GM12872 (cell line): ENCODE data around the gene KAZALD1.

Experiments used
- TF ChIP-seq, protein P1 (sequence below): IDR thresholded peaks from 3 replicates; pipeline ENCODE4 v1.5.1; 2011; ENCODE audit warnings: low read depth, mild to moderate bottlenecking, low read length, moderate library complexity; ENCODE audit not compliant: insufficient read depth

KAZALD1 gene

DNA sequence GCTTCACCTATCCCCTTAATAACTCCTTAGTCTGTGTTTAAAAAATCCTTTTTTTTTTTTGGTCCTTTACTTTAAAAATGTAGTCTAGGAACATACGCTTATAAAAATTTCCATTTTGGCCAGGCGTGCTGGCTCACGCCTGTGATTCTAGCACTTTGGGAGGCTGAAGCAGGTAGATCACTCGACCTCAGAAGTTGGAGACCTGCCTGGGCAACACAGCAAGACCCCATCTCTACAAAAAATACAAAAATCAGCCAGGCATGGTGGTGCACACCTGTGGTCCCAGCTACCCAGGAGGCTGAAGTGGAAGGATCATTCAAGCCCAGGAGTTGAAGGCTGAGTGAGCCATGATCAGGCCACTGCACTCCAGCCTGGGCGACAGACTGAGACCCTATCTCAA lies 14.8 kb downstream of the KAZALD1 start:
- TF ChIP-seq, protein P1, sequence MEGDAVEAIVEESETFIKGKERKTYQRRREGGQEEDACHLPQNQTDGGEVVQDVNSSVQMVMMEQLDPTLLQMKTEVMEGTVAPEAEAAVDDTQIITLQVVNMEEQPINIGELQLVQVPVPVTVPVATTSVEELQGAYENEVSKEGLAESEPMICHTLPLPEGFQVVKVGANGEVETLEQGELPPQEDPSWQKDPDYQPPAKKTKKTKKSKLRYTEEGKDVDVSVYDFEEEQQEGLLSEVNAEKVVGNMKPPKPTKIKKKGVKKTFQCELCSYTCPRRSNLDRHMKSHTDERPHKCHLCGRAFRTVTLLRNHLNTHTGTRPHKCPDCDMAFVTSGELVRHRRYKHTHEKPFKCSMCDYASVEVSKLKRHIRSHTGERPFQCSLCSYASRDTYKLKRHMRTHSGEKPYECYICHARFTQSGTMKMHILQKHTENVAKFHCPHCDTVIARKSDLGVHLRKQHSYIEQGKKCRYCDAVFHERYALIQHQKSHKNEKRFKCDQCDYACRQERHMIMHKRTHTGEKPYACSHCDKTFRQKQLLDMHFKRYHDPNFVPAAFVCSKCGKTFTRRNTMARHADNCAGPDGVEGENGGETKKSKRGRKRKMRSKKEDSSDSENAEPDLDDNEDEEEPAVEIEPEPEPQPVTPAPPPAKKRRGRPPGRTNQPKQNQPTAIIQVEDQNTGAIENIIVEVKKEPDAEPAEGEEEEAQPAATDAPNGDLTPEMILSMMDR = no peak

DNA sequence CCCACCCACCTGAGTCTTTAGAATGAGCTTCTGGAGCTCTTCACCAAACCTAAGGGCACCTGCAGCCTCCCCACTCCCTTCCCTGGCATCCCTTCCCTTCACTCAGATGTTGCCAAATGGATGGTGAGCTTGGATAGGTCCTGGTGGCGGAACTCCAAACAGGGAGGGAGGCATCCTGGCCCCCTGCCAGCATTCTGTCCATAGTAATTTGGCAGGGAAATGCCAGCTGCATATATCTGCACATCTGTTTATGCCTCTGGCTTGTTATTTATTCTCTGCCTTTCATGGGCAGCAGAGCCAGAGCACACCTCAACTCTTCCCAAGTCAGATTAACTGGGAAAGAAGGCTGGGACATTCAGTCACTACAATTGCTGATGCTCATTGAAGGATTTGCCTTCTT lies 18.1 kb downstream of the KAZALD1 start:
- TF ChIP-seq, protein P1 = no peak

DNA sequence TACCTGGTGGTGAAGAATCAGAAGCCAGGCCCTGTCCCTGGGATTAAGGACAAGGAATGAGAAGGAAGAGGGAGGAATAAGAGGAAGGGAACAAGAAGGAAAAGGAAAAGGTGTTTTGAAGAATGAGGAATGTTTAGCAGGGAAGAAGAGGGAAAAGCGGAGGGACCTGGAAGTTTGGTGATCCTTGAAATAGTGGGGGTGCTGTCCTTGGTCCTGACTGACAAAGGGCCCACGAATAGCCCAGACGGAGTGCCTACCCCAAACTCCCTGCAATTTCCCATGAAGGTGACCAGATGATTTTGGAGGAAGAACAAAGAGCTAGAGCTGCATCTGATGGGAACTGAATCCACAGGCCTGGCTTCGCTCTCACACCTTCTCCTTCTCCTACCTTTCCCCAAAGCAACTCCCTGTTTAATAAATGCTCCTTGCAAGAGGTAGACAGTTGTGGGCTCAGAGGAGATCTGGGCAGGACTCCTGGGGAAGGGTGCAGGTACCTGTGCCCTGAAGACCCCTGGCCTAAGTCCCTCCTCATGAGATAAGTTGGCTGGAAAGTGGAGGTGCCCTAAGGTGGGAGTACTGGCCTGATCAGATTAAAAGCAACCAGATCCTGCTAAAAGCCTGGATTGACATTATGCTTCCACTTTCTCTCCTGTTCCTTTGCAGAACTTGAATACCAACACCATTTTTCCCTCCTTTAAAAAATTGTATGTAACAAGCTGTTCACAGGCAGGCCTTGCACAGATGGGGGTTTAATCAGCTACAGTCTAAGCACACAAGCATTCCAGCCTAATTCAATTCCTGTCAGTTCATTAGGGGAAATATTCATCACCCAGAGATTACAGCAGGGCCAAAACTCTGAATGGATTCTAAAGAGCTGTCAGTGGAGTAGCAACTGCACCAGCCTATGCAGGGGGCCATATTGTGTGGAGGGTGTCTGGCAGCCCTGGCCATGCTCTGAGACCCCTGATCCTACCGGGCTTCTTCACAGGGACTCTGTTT lies 19.4 kb downstream of the KAZALD1 start:
- TF ChIP-seq, protein P1 = no peak

DNA sequence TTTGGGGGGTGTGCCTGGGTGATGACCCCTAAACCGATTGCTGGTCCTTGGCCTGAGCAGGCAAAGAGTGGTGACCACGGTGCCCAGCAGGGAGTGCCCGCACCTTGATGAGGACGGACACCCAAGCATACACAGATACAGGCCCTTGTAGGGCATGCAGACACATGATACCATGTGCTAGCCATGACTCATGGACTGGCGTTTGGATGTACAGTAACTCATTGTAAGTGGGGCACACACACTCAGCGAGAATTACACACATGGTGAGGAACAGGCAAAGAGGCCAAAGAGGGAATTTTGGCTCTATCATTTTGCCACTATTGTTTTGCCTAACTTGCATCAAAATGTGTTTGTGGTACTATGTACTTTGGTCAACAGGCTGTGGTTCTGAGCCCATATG lies 24.1 kb downstream of the KAZALD1 start:
- TF ChIP-seq, protein P1 = no peak

DNA sequence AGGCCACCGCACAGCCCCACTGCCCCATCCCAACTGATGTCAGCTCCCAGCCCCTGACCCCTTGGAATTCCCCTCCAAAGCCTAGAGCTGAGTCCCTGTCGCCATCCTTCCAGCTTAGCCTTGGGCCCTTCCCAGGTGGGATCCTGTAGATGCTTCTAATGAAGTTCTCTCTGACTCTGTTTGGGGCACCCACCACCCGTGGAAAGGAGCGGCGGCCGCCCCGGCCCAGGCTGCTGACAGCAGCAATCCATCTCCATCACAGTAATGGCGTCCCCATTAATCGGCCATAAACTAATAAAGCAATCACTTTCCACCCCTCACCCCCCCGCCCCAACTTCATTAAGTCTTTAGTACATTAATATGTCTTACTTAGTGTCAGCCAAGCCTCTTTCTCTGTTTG lies 25.6 kb downstream of the KAZALD1 start:
- TF ChIP-seq, protein P1 = no peak

DNA sequence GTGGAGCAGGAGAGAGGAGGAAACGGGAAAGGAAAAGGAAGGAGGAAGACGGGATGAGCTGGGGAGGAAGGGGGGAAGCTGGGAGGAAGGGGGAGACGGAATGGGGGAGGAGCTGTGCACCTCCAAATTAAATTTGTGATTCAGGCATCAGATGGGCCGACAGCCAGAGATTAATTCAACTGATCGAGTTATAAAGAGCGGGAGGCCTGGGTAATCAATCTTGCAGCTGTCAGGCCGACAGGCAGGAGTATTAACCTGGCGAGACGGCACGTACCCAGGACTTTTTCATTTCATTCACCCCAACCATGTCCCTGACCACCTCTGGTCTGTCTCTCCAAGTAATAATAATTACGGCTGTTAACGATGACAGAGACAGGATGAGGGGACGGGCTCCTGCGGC lies 26.2 kb downstream of the KAZALD1 start:
- TF ChIP-seq, protein P1 = no peak

DNA sequence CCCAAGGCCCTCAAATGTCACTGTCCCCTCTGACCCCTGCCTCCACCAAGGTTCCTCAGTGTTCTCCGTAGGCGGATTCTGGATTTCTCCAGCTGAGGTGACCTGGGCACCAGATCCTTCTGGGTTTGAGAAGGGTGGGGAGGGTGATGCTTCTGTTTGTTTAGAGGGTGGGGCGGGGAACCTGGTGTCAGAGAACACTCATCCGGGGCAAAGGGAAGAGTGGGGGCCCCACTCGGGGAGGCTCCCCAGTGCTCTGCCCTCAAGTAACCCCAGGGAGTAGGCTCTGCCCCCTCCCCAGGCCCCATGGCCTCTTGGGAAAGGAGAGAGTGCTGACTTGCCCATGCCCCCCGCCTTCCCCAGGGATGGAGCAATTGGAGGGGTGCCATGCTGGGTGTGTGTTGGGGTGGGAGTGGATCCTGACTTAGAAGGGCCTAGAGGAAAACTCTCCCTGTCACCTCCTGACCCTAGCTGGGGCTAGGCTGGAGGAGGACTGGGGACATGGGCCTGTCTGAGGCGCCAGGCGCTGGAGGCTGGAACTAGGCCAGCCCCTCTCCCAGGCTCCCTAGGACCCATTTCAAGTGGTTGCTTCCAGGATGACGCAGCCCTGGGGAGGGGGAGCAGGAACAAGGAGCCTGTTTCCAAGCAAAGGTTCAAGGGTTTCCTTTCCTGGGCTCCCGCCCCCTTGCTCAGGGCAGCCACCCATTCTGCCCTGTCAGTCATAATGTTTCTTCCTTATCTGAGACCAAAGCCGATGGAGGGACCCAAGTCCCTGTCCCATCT lies 27.9 kb downstream of the KAZALD1 start:
- TF ChIP-seq, protein P1 = no peak
